Measurements from ENCODE around the gene PPP1R3E. TPM values are rescaled to one million over a fixed set of nuclear protein-coding genes. Genes with fewer than 3 reads are reported as not detected.

Gene PPP1R3E
- total and polyA plus RNA-seq, 2 of the 13 experiments (the other 11 are each of a cell fraction or from before 2014, with no cell fraction given), result 16.5 to 26.5 TPM

- Histone ChIP-seq H2AFZ (ENCODE audit: low read length) (no peak overlapping the region), H3K9me3 (ENCODE audit: low read length) (no peaks in the 10 kb centered on the region), H3K27me3 (ENCODE audit: control insufficient read depth in 1 of 2, insufficient read depth in 2 of 2, low read length in 2 of 2) (no peaks in the 10 kb centered on the region; a peak in 1 of 5 replicates), H4K20me1 (ENCODE audit: insufficient read depth, low read length) (no peaks in the 10 kb centered on the region), H3K27ac (ENCODE audit: extremely low read length, insufficient read depth, low read length) (peak overlapping the region; percentile 87), H3K9ac (ENCODE audit: insufficient read depth, low read depth, low read length) (peak overlapping the region; percentile 99), H3K4me2 (ENCODE audit: low read depth, low read length) (peak overlapping the region; percentile 96), H3K4me3 (replicated peaks in 1 of 3; ENCODE audit: insufficient read depth in 1 of 3, low read depth in 2 of 3, low read length in 3 of 3) (peak overlapping the region; percentile 95 to 99 (median 96)), H3K79me2 (ENCODE audit: insufficient read depth, low read length) (peaks cover 34% of the 10 kb centered on the region), H3K4me1 (ENCODE audit: insufficient read depth, low read length) (peaks cover 60% of the 10 kb centered on the region), H3K36me3 (replicated peaks in 1 of 2; ENCODE audit: control insufficient read depth in 1 of 2, insufficient read depth in 2 of 2, low read length in 2 of 2) (peaks cover 27 to 38% of the 10 kb centered on the region in 2 experiments)
- CTCF ChIA-PET (ENCODE audit: low intra/inter-chr PET ratio, low total read pairs), result interaction anchor here (1.3 kb wide), 1 partner anchor 15 kb away, joined by 4 read pairs; the partner anchor contains the start of gene PABPN1
- in situ Hi-C loops (cut with HindIII; ENCODE audit: extremely low pct_ligation_motif_present, low pct_unique_long_range_greater_than_20kb), result loop anchor here (25.0 kb wide), 1 partner anchor 830 kb away; the partner anchor contains the start of genes EMC9, FITM1, PSME1 and PSME2
- no peak for ATAC-seq
- DNase-seq (ENCODE audit: low spot score), result no peak
- intact Hi-C loops (cut with micrococcal nuclease; ENCODE audit: unreplicated experiment), result loop anchor here (10.0 kb wide), 3 partner anchors 322 to 988 kb away; partner anchors contain the start of genes AJUBA, DCAF11, DHRS1 and NOP9
- 4% methylated on average over 5 of the region's 5 CpGs for WGBS (ENCODE audit: low lambda C conversion rate)
- FAIRE-seq, result no peak
- BruUV-seq (replicated peaks), result TSS peak; percentile 44
- POLR2A ChIA-PET, result interaction anchor here (0.6 to 18.7 kb wide), 34 partner anchors 12 to 1529 kb away, joined by 3 to 1053 read pairs (median 4); partner anchors contain the start of genes ACIN1, C14orf119, CBLN3 and CIDEB
- TF ChIP-seq GTF2F1 (IDR thresholded peaks at IDR 0.05; ENCODE audit: low read length) (no peak), NBN (conservative IDR thresholded peaks at IDR 0.05) (no peak), NFRKB (IDR thresholded peaks at IDR 0.05) (no peak), SATB2 (CRISPR knock-in tag; IDR thresholded peaks at IDR 0.05) (no peak), ZNF17 (CRISPR knock-in tag; IDR thresholded peaks at IDR 0.05) (no peak), PHB2 (IDR thresholded peaks at IDR 0.05; ENCODE audit: partially characterized antibody) (no peak), ZBTB26 (CRISPR knock-in tag; IDR thresholded peaks at IDR 0.05; ENCODE audit: borderline replicate concordance) (no peak), ZNF570 (CRISPR knock-in tag; IDR thresholded peaks at IDR 0.05; ENCODE audit: borderline replicate concordance) (no peak), KDM5B (CRISPR knock-in tag; IDR thresholded peaks at IDR 0.05; ENCODE audit: borderline replicate concordance) (no peak), DMTF1 (CRISPR knock-in tag; IDR thresholded peaks at IDR 0.05) (0 out of 2 replicates have a peak, but pooled peaks have one; percentile 16), BRF2 (CRISPR knock-in tag; IDR thresholded peaks at IDR 0.05) (no peak), HDAC6 (IDR thresholded peaks at IDR 0.05; ENCODE audit: low read depth, low read length) (no peak), ZNF839 (CRISPR knock-in tag; IDR thresholded peaks at IDR 0.05; ENCODE audit: borderline replicate concordance) (0 out of 2 replicates have a peak, but pooled peaks have one; percentile 12), ZNF619 (CRISPR knock-in tag; IDR thresholded peaks at IDR 0.05) (no peak; the same call in 1 of the 2 replicates), ZBTB8A (CRISPR knock-in tag; IDR thresholded peaks at IDR 0.05; ENCODE audit: borderline replicate concordance, low read depth) (no peak), ZSCAN21 (CRISPR knock-in tag; IDR thresholded peaks at IDR 0.05; ENCODE audit: borderline replicate concordance) (no peak), THRA (CRISPR knock-in tag; IDR thresholded peaks at IDR 0.05; ENCODE audit: borderline replicate concordance) (no peak), SALL1 (CRISPR knock-in tag; IDR thresholded peaks at IDR 0.05) (no peak), ZNF816 (CRISPR knock-in tag; IDR thresholded peaks at IDR 0.05; ENCODE audit: borderline replicate concordance) (no peak), LCORL (IDR thresholded peaks at IDR 0.05) (no peak), LCORL (CRISPR knock-in tag; IDR thresholded peaks at IDR 0.05) (no peak)
Observed at GRCh38 chr14:23307146-23307530, 4.5 kb upstream of the PPP1R3E start.
